HepG2 (cell line): ENCODE measurements around the gene SDR42E2. TPM values are rescaled to one million over a fixed set of nuclear protein-coding genes. Genes with fewer than 3 reads are reported as not detected.

Experiments used
- ARID3A ChIP-seq: IDR thresholded peaks from 2 replicates; pipeline ENCODE4 v1.6.1; 2012; ENCODE audit warnings: low read depth, low read length, improper control_type of control experiment
- ATAD3A ChIP-seq: sonication (generic); formaldehyde crosslinking; IDR thresholded peaks from 2 replicates; pipeline ENCODE4 v1.4.0; 2020; ENCODE audit warnings: missing genetic modification reagents
- CSRNP2 ChIP-seq: sonication (generic); formaldehyde crosslinking; conservative IDR thresholded peaks from 2 replicates; pipeline ENCODE4 v1.8.0; 2022; ENCODE audit warnings: low read depth, missing genetic modification reagents
- E2F5 ChIP-seq: sonication (generic); formaldehyde crosslinking; conservative IDR thresholded peaks from 2 replicates; pipeline ENCODE4 v1.4.0; 2020; ENCODE audit warnings: missing genetic modification reagents
- FUBP1 ChIP-seq: sonication (generic); formaldehyde crosslinking; IDR thresholded peaks from 2 replicates; pipeline ENCODE4 v1.5.1; 2020; ENCODE audit warnings: missing genetic modification reagents, mild to moderate bottlenecking, borderline replicate concordance
- HBP1 ChIP-seq: IDR thresholded peaks from 2 replicates; pipeline ENCODE4 v1.6.1; 2016; ENCODE audit warnings: low read depth, control low read depth
- HNRNPL ChIP-seq: fragments of 200-400 bp; formaldehyde crosslinking; IDR thresholded peaks from 2 replicates; pipeline ENCODE4 v1.6.1; 2017; ENCODE audit warnings: mild to moderate bottlenecking, low read depth, low read length
- HOXA9 ChIP-seq: sonication (generic); formaldehyde crosslinking; IDR thresholded peaks from 2 replicates; pipeline ENCODE4 v1.8.1; 2022; ENCODE audit warnings: missing genetic modification reagents, mild to moderate bottlenecking, moderate library complexity, borderline replicate concordance
- KLF13 ChIP-seq: sonication (generic); formaldehyde crosslinking; IDR thresholded peaks from 2 replicates; pipeline ENCODE4 v1.4.0; 2020; ENCODE audit warnings: mild to moderate bottlenecking, missing genetic modification reagents
- KLF15 ChIP-seq: sonication (generic); formaldehyde crosslinking; IDR thresholded peaks from 2 replicates; pipeline ENCODE4 v1.8.1; 2023; ENCODE audit warnings: borderline replicate concordance, mild to moderate bottlenecking, inconsistent platforms, missing genetic modification reagents, mixed read lengths
- MIXL1 ChIP-seq: IDR thresholded peaks from 2 replicates; pipeline ENCODE4 v1.6.1; 2016
- NFE2L1 ChIP-seq: sonication (generic); formaldehyde crosslinking; IDR thresholded peaks from 2 replicates; pipeline ENCODE4 v1.4.0; 2020; ENCODE audit warnings: missing genetic modification reagents, mild to moderate bottlenecking, borderline replicate concordance
- RFX3 ChIP-seq: IDR thresholded peaks from 2 replicates; pipeline ENCODE4 v1.6.1; 2016; ENCODE audit warnings: missing biosample characterization, missing genetic modification reagents
- U2AF2 ChIP-seq: fragments of 200-400 bp; formaldehyde crosslinking; IDR thresholded peaks from 2 replicates; pipeline ENCODE4 v1.6.1; 2017; ENCODE audit warnings: low read depth, mild to moderate bottlenecking, low read length
- ZBTB21 ChIP-seq: sonication (generic); formaldehyde crosslinking; IDR thresholded peaks from 2 replicates; pipeline ENCODE4 v1.4.0; 2020; ENCODE audit warnings: missing genetic modification reagents
- ZNF274 ChIP-seq: sonication (generic); formaldehyde crosslinking; IDR thresholded peaks from 2 replicates; pipeline ENCODE4 v1.5.1; 2020; ENCODE audit warnings: mild to moderate bottlenecking, missing genetic modification reagents
- ZNF503 ChIP-seq: sonication (generic); formaldehyde crosslinking; IDR thresholded peaks from 2 replicates; pipeline ENCODE4 v1.4.0; 2020; ENCODE audit warnings: missing genetic modification reagents
- ZNF569 ChIP-seq: sonication (generic); formaldehyde crosslinking; IDR thresholded peaks from 2 replicates; pipeline ENCODE4 v1.5.0; 2020; ENCODE audit warnings: mild to moderate bottlenecking, missing genetic modification reagents, moderate library complexity, borderline replicate concordance
- ZNF678 ChIP-seq: sonication (generic); formaldehyde crosslinking; IDR thresholded peaks from 2 replicates; pipeline ENCODE4 v1.4.0; 2020; ENCODE audit warnings: mild to moderate bottlenecking, missing genetic modification reagents
- ZNF709 ChIP-seq: sonication (generic); formaldehyde crosslinking; IDR thresholded peaks from 2 replicates; pipeline ENCODE4 v1.5.0; 2020; ENCODE audit warnings: mild to moderate bottlenecking, missing genetic modification reagents
- polyA plus RNA-seq, 8 experiments: library from polyadenylated mRNA; depleted of rRNA in 3 of 8; stranded (reverse) in 7 of 8; unstranded in 1 of 8; fragments of >200 nt; fragmentation: Illumina TruSeq in 4 of 8; extraction: Trizol in 4 of 8; gene quantifications; 2 replicates each; pipeline versions ENCODE4 v1.2.1 to v1.2.3, GENCODE V29; 2011 to 2016; ENCODE audit warnings: low read depth in 4 of 8, missing spikeins in 1 of 8, mixed read lengths in 1 of 8; ENCODE audit not compliant: insufficient read depth in 1 of 8
- total RNA-seq, 5 experiments: library from RNA; depleted of rRNA; stranded (reverse); fragments of >200 nt; fragmentation: Illumina TruSeq; extraction: Trizol; gene quantifications; 2 replicates each; pipeline ENCODE4 v1.2.3, GENCODE V29; 2016; ENCODE audit warnings: low read depth in 1 of 5

Gene SDR42E2
- total and polyA plus RNA-seq, 2 of the 13 experiments (the other 11 are each of a cell fraction or from before 2014, with no cell fraction given), result 0.05 to 0.11 TPM

GRCh38 chr16:22192261-22193062, 30.2 kb downstream of the SDR42E2 start (continued):
- TF ChIP-seq HBP1 (CRISPR knock-in tag), result no peak; the same call in 1 of the 2 replicates
- no peak for TF ChIP-seq ATAD3A (CRISPR knock-in tag)
- no peak; the same call in 1 of the 2 replicates for TF ChIP-seq ZNF569 (CRISPR knock-in tag)
- TF ChIP-seq MIXL1 (CRISPR knock-in tag), result peak; percentile 86
- 0 out of 2 replicates have a peak, but pooled peaks have one; percentile 32 for TF ChIP-seq E2F5 (CRISPR knock-in tag)
- peak; percentile 79; the same call in 1 of the 2 replicates for TF ChIP-seq ZNF274 (CRISPR knock-in tag)
- peak; percentile 53; the same call in 1 of the 2 replicates for TF ChIP-seq ZBTB21
- no peak for TF ChIP-seq FUBP1 (CRISPR knock-in tag)
- no peak for TF ChIP-seq ARID3A
- TF ChIP-seq NFE2L1, result no peak
- TF ChIP-seq U2AF2, result no peak
- no peak for TF ChIP-seq CSRNP2 (CRISPR knock-in tag)
- no peak for TF ChIP-seq RFX3 (CRISPR knock-in tag)
- no peak for TF ChIP-seq ZNF678
- TF ChIP-seq KLF15, result no peak
- no peak for TF ChIP-seq HNRNPL
- no peak for TF ChIP-seq HOXA9
- TF ChIP-seq ZNF709, result peak; percentile 68; the same call in 1 of the 2 replicates
- no peak for TF ChIP-seq KLF13
- TF ChIP-seq ZNF503 (CRISPR knock-in tag), result no peak
